C4-2B (cell line): ENCODE results near the gene CHRNB2.

ENCODE experiments used
- ZFX ChIP-seq: fragments of 450-650 bp; IDR thresholded peaks from 2 replicates; pipeline ENCODE4 v1.6.1; 2017
- TF ChIP-seq, protein P1 (sequence below): fragments of 450-650 bp; conservative IDR thresholded peaks from 2 replicates; pipeline ENCODE4 v1.5.1; 2017; ENCODE audit warnings: mild to moderate bottlenecking

DNA sequence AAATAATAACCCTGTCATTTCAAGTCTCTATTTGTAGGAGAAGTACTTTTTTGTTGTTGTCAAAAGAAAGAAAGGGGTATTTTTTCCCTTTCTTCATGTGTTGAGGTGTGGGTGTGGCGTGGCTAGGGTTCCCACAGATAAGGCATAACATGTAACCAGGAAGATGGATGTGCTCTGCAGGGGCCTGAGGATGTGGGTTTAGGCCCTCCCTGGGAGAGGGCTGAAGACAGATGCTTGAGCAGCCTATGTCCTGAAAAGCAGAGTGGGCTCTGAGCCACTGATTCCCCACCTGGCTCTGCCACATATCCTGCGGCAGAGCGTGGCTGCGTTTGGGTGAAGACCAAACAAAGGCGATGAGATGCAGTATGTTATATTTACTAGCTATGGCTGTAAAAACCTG is 54.3 kb downstream of the CHRNB2 start:
- TF ChIP-seq, protein P1, sequence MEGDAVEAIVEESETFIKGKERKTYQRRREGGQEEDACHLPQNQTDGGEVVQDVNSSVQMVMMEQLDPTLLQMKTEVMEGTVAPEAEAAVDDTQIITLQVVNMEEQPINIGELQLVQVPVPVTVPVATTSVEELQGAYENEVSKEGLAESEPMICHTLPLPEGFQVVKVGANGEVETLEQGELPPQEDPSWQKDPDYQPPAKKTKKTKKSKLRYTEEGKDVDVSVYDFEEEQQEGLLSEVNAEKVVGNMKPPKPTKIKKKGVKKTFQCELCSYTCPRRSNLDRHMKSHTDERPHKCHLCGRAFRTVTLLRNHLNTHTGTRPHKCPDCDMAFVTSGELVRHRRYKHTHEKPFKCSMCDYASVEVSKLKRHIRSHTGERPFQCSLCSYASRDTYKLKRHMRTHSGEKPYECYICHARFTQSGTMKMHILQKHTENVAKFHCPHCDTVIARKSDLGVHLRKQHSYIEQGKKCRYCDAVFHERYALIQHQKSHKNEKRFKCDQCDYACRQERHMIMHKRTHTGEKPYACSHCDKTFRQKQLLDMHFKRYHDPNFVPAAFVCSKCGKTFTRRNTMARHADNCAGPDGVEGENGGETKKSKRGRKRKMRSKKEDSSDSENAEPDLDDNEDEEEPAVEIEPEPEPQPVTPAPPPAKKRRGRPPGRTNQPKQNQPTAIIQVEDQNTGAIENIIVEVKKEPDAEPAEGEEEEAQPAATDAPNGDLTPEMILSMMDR: no peak
- no peak for TF ChIP-seq ZFX
